GM12873 (cell line): ENCODE data around the gene HCFC1.

Experiments used
- CTCF ChIP-seq: IDR thresholded peaks from 2 replicates; pipeline ENCODE4 v1.5.1; 2012; ENCODE audit warnings: low read depth, mild to moderate bottlenecking, moderate library complexity, low read length, control low read depth; ENCODE audit not compliant: insufficient read depth; ENCODE audit errors: missing control alignments

HCFC1 gene

GRCh38 chrX:153953342-153953830, 18.2 kb downstream of the HCFC1 start:
- TF ChIP-seq CTCF = peak; percentile 95

GRCh38 chrX:153952373-153953026, 19.1 kb downstream of the HCFC1 start:
- TF ChIP-seq CTCF = no peak

- no peak for TF ChIP-seq CTCF
These were observed 19.8 kb downstream of the HCFC1 start for GRCh38 chrX:153951683-153952372.

- TF ChIP-seq CTCF = no peak
These were observed 21.5 kb downstream of the HCFC1 start for GRCh38 chrX:153950127-153950526.

GRCh38 chrX:153948847-153949805, 22.5 kb downstream of the HCFC1 start:
- TF ChIP-seq CTCF = no peak

- no peak for TF ChIP-seq CTCF
These were observed 23.6 kb downstream of the HCFC1 start for GRCh38 chrX:153948002-153948466.
